Measurements from ENCODE around the gene HMGCL. TPM values are rescaled to one million over a fixed set of nuclear protein-coding genes. Genes with fewer than 3 reads are reported as not detected.
A peak's percentile ranks its signal among the peaks of the same experiment; 100 is the strongest.

Gene HMGCL
- total and polyA plus RNA-seq, 2 of the 13 experiments (the other 11 are each of a cell fraction or from before 2014, with no cell fraction given) = 21.3 to 41.4 TPM

DNA sequence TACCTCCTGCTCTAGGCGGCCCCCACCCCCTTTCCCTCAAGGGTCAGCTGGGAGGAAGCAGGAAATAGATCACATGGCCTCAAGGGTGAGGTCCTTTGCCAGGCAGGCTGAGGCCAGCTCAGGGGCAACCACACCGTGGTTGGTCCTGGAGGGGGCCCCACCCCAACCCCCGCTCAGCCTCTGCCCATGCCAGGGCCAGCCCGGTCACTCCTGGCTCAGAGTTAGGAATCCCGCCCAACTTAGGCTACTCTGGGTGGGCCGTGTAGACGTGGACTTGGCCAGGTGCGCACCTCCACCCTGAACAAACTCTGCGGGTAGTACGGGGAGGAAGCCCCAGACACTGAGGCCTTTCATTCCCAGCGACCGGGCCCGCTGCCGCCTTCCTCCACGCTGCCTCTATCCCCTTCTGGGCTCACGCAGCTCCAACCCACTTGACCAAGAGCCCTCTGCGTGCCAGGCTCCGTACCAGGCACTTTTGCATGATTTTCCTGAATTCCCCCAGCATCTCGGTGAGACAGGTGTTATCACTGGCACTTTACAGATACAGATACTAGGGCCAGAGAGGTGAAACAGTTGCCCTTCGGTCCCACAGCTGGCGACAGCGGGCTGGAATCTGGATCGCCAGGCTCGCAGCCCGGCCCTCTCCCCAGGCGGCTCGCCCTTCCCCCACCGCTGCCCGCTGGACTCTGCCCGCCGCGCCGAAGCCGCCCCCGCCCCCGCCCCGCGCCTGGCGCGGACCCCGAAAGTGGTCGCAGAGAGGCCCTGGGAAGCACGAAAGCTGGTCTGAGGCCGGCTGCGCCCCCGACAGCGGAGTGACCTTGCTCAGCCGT is 25.4 kb downstream of the HMGCL start (continued):
- TF ChIP-seq POGK (CRISPR knock-in tag; conservative IDR thresholded peaks at IDR 0.05) = peak; percentile 10; the same call in 1 of the 2 replicates
- TF ChIP-seq, protein P1, sequence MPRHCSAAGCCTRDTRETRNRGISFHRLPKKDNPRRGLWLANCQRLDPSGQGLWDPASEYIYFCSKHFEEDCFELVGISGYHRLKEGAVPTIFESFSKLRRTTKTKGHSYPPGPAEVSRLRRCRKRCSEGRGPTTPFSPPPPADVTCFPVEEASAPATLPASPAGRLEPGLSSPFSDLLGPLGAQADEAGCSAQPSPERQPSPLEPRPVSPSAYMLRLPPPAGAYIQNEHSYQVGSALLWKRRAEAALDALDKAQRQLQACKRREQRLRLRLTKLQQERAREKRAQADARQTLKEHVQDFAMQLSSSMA (CRISPR knock-in tag; IDR thresholded peaks at IDR 0.05) = no peak; the same call in 1 of the 2 replicates
- no peak for TF ChIP-seq ZNF572 (CRISPR knock-in tag; IDR thresholded peaks at IDR 0.05)
- no peak for TF ChIP-seq TGIF2 (CRISPR knock-in tag; IDR thresholded peaks at IDR 0.05)
- no peak for TF ChIP-seq ZNF674 (CRISPR knock-in tag; IDR thresholded peaks at IDR 0.05; ENCODE audit: low read depth)
- TF ChIP-seq ZNF225 (CRISPR knock-in tag; IDR thresholded peaks at IDR 0.05) = no peak
- no peak for TF ChIP-seq ZFP90 (CRISPR knock-in tag; IDR thresholded peaks at IDR 0.05; ENCODE audit: borderline replicate concordance)
- TF ChIP-seq SIX4 (CRISPR knock-in tag; IDR thresholded peaks at IDR 0.05) = no peak
- TF ChIP-seq ATF5 (CRISPR knock-in tag; IDR thresholded peaks at IDR 0.05; ENCODE audit: low read depth) = no peak
- TF ChIP-seq MLXIP (CRISPR knock-in tag; IDR thresholded peaks at IDR 0.05; ENCODE audit: borderline replicate concordance) = no peak; the same call in 1 of the 2 replicates
- no peak for TF ChIP-seq SETDB1 (CRISPR knock-in tag; IDR thresholded peaks at IDR 0.05; ENCODE audit: borderline replicate concordance)
- TF ChIP-seq NFATC3 (CRISPR knock-in tag; IDR thresholded peaks at IDR 0.05) = no peak
- TF ChIP-seq ZNF281 (CRISPR knock-in tag; IDR thresholded peaks at IDR 0.05; ENCODE audit: borderline replicate concordance) = peak; percentile 94
- peak; percentile 68 for TF ChIP-seq RARA (CRISPR knock-in tag; IDR thresholded peaks at IDR 0.05)
- no peak for TF ChIP-seq ZNF20 (CRISPR knock-in tag; IDR thresholded peaks at IDR 0.05)
- TF ChIP-seq ZNF350 (CRISPR knock-in tag; IDR thresholded peaks at IDR 0.05; ENCODE audit: borderline replicate concordance, low read depth) = no peak; the same call in 1 of the 2 replicates
- TF ChIP-seq IKZF1 (IDR thresholded peaks at IDR 0.05) = no peak
- TF ChIP-seq TCF7 (IDR thresholded peaks at IDR 0.05; ENCODE audit: low read depth) = no peak
- TF ChIP-seq RFXAP (CRISPR knock-in tag; IDR thresholded peaks at IDR 0.05; ENCODE audit: borderline replicate concordance) = no peak
- no peak for TF ChIP-seq JUNB (CRISPR knock-in tag; IDR thresholded peaks at IDR 0.05; ENCODE audit: borderline replicate concordance)
